Parathyroid adenoma (tissue), 2 donors: ENCODE data around the gene NUTM2D.
"Not testable (repeated sequence)": the region's sequence is repeated elsewhere in the genome, so short reads cannot be mapped to it uniquely, and the experiment has no call there.

Experiments used
- H2AFZ ChIP-seq: fragments of 300-600 bp; sonication (generic); one replicate; pipeline ENCODE4 v1.7.0; 2017; ENCODE audit warnings: antibody characterized with exemption, mild to moderate bottlenecking
- H3K27ac ChIP-seq: fragments of 300-600 bp; sonication (generic); one replicate; pipeline ENCODE4 v1.7.0; 2017
- H3K27me3 ChIP-seq: fragments of 300-600 bp; sonication (generic); one replicate; pipeline ENCODE4 v1.7.0; 2017; ENCODE audit warnings: low read length; ENCODE audit not compliant: control insufficient read depth, insufficient read depth
- H3K36me3 ChIP-seq: fragments of 300-600 bp; sonication (generic); one replicate; pipeline ENCODE4 v1.7.0; 2017; ENCODE audit warnings: low read length; ENCODE audit not compliant: control insufficient read depth, insufficient read depth
- H3K4me1 ChIP-seq: fragments of 300-600 bp; sonication (generic); one replicate; pipeline ENCODE4 v1.7.0; 2017; ENCODE audit warnings: control low read depth
- H3K4me2 ChIP-seq: fragments of 300-600 bp; sonication (generic); one replicate; pipeline ENCODE4 v1.7.0; 2017; ENCODE audit warnings: low read length
- H3K4me3 ChIP-seq: fragments of 300-600 bp; sonication (generic); one replicate; pipeline ENCODE4 v1.7.0; 2017; ENCODE audit warnings: low read depth, low read length
- H3K79me2 ChIP-seq: fragments of 300-600 bp; sonication (generic); one replicate; pipeline ENCODE4 v1.7.0; 2017; ENCODE audit warnings: control low read depth
- H3K9ac ChIP-seq: fragments of 300-600 bp; sonication (generic); one replicate; pipeline ENCODE4 v1.7.0; 2017; ENCODE audit warnings: mild to moderate bottlenecking
- H3K9me3 ChIP-seq: fragments of 300-600 bp; sonication (generic); one replicate; pipeline ENCODE4 v1.7.0; 2017; ENCODE audit warnings: low read length; ENCODE audit not compliant: control insufficient read depth
- donor health status: primary hyperparathyroidism.

NUTM2D gene, protein sequence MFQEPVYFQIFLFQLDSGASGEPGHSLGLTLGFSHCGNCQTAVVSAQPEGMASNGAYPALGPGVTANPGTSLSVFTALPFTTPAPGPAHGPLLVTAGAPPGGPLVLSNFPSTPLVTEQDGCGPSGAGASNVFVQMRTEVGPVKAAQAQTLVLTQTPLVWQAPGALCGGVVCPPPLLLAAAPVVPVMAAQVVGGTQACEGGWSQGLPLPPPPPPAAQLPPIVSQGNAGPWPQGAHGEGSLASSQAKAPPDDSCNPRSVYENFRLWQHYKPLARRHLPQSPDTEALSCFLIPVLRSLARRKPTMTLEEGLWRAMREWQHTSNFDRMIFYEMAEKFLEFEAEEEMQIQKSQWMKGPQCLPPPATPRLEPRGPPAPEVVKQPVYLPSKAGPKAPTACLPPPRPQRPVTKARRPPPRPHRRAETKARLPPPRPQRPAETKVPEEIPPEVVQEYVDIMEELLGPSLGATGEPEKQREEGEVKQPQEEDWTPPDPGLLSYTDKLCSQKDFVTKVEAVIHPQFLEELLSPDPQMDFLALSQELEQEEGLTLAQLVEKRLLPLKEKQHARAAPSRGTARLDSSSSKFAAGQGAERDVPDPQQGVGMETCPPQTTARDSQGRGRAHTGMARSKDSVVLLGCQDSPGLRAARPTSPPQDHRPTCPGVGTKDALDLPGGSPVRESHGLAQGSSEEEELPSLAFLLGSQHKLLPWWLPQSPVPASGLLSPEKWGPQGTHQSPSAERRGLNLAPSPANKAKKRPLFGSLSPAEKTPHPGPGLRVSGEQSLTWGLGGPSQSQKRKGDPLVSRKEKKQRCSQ

DNA sequence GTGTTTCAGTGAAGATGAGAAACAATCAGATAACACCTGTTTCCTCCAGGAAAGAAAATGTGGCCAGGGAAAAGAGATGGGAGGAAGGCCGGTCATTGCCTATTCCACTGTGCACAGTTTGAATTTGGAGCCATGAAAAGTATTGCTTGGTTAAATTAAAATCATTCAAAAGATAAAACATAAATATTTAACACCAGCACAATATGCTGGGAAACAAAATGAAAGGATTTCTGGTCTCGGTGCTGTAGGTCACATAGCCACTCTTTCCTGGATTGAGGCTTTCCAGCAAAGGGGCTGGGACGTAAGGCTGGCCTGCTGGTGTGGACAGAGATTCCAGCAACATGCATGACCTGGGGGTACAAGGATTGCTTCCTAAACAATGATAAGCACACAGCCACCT is at the start of gene NUTM2D:
Gene NUTM2D (plus strand): TSS at position 301 of the 400 bp plus-strand sequence. CDS start 522 bp downstream, outside the sequence.
- H3K79me2 ChIP-seq, H3K9me3 ChIP-seq, H3K27ac ChIP-seq, H3K36me3 ChIP-seq, H2AFZ ChIP-seq, H3K4me3 ChIP-seq, H3K4me1 ChIP-seq, H3K9ac ChIP-seq, H3K27me3 ChIP-seq, H3K4me2 ChIP-seq: not testable (repeated sequence)

DNA sequence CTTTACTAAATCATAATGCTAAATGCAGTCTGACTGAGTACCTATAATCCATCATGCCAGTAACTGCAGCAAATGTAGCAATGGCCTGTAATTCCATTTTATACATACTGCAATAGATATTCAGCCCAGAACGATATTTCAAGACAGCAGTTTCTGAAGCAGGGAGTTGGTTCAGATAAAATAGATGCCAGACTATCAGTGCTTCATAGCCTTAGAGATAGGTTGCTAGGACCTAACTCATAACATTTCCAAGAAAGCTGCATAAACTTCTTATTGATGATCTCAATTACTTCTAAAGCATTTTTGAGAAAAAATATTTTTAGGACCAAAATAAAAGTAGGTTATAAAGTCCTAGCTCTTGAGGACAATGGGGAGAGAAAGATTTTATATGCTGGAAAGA is 48.8 kb upstream of the NUTM2D start:
- H3K27ac ChIP-seq, result not testable (repeated sequence)

DNA sequence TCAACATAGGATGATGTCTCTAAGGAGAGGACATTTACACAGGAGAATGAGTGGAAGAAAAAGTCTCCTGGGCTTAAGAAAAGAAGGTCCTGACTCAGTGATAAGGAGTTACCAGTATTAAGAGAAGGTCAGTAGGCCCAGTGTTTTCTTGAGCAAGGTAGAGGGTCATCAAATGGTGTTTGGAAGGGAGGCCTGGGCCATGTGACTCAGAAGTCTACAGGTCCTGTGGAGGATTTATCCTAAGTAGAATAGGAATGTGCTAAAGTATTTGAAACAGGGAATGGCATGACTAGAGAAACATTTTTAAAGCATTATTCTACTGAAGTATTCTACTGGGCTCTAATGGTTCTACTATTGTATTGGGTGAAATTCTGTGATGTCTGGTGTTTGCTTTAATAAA is 47.9 kb upstream of the NUTM2D start:
- not testable (repeated sequence) for H3K36me3 ChIP-seq, H3K9me3 ChIP-seq, H3K79me2 ChIP-seq, H3K4me1 ChIP-seq, H2AFZ ChIP-seq, H3K4me2 ChIP-seq, H3K9ac ChIP-seq, H3K4me3 ChIP-seq, H3K27ac ChIP-seq, H3K27me3 ChIP-seq

More for the DNA sequence above, 48.8 kb upstream of the NUTM2D start:
- H2AFZ ChIP-seq, H3K27me3 ChIP-seq, H3K36me3 ChIP-seq, H3K4me1 ChIP-seq, H3K79me2 ChIP-seq, H3K4me2 ChIP-seq, H3K9me3 ChIP-seq, H3K4me3 ChIP-seq, H3K9ac ChIP-seq: not testable (repeated sequence)

DNA sequence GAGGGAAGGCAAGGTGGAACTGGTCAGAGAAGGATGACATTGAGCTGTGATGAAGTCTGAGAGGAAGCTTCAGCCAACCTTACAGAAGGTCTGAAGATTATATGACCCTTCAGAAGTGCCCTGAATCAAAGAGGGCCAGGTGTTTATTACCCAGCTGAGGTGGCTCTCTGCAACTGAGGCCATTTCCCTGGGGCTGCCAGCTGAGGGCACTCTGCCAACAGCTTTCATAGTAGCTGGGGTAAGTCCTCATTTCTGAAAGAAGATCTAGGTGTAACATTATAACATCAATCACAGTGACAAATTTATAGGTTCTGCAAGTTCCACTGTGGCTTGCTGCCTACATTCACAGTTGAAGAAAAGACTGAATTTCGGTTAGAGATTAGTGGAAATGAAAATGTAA is 46.0 kb upstream of the NUTM2D start:
- H3K9ac ChIP-seq, H3K4me2 ChIP-seq, H3K4me1 ChIP-seq, H3K27me3 ChIP-seq, H3K36me3 ChIP-seq, H3K79me2 ChIP-seq, H3K9me3 ChIP-seq, H3K27ac ChIP-seq, H3K4me3 ChIP-seq, H2AFZ ChIP-seq: not testable (repeated sequence)

DNA sequence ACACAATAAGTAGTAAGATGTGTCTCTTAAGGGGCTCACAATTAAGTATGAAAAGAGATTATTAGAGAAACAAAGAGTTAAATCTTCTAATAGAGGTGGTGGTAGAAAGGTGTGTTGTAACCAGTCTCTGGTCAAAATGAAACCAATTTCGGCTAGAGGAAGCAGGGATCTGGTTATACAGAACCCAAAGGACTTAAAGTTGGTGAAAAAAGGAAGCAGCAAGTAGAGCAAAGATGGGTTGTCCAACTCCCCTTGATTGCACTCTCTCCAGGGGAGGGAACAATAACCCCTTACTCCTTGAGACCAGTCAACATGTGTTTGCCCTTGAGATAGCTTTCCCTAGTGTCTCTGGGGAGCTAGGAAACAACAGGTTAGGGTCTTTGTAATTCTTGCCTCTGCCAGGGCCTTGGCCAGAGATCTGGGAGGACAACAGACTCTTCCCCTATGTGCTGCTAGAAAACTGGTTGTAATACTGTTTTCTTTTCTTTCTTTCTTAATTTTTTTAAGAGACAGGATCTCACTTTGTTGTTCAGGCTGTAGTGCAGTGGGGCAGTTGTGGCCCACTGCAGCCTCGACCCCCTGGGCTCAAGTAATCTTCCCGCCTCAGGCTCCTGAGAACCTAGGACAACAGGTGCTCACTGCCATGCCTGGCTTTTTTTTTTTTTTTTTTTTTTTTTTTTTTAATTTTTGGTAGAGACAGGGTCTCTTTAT is 43.7 kb upstream of the NUTM2D start:
- H3K27ac ChIP-seq, H3K9me3 ChIP-seq, H3K36me3 ChIP-seq, H3K4me1 ChIP-seq, H2AFZ ChIP-seq, H3K27me3 ChIP-seq, H3K4me3 ChIP-seq, H3K9ac ChIP-seq, H3K4me2 ChIP-seq, H3K79me2 ChIP-seq: not testable (repeated sequence)

DNA sequence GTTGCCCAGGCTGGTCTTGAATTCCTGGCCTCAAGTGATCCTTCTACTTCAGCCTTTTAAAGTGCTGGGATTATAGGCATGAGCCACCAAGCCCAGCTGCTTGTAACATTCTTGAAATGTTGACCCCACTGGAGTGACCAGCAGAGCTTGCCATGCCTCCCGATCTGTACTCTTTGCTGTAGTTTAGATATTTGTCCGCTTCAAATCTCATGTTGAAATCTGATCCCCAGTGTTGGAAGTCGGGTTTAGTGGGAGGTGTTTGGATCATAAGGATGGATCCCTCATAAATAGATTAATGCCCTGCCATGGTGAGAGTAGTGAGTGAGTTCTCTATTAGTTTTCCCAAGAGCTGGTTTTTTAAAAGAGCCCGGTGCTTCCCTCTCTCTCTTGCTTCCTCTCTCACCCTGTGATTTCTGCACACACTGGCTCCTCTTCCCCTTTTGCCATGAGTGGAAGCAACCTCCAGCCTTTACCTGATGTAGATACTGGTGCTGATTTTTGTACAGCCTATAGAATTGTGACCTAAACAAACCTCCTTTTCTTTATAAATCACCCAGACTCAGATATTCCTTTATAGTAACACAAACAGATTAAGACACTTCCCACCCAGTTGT is 43.1 kb upstream of the NUTM2D start:
- not testable (repeated sequence) for H3K4me3 ChIP-seq, H3K27ac ChIP-seq, H3K27me3 ChIP-seq, H3K4me1 ChIP-seq, H3K79me2 ChIP-seq, H3K36me3 ChIP-seq, H3K9ac ChIP-seq, H3K9me3 ChIP-seq, H3K4me2 ChIP-seq, H2AFZ ChIP-seq

DNA sequence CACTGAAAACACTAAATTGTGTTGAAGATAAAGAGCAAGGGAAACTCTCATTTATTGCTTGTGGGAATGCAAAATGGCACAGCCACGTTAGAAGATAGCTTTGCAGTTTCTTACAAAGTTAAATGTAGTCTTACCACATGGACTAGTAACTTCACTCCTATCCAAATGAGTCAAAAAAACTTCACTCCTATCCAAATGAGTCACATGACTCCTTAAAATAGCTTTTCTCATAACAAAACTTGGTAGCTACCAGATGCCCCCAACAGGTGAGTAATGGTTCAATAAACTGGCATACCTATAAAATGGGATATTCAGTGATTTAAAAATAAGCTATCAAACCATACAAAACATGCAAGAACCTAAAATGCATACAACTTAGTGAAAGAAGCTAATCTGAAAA is 36.0 kb upstream of the NUTM2D start:
- not testable (repeated sequence) for H3K9me3 ChIP-seq, H3K4me1 ChIP-seq, H3K4me3 ChIP-seq, H3K27me3 ChIP-seq, H2AFZ ChIP-seq, H3K9ac ChIP-seq, H3K79me2 ChIP-seq, H3K36me3 ChIP-seq, H3K27ac ChIP-seq, H3K4me2 ChIP-seq

DNA sequence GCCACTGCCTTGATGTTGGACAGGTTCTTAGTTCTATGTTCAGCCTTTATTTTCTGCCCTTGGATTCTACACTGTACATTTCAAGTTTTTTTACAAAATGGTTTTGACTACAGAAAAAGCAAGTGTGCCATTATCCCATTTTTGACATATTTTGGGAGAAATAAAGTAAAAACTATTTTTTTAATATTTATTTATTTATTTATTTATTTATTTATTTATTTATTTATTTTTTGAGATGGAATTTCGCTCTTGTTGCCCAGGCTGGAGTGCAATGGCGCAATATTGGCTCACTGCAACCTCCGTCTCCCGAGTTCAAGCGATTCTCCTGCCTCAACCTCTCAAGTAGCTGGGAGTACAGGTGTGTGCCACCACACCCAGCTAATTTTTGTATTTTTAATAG is 33.0 kb upstream of the NUTM2D start:
- not testable (repeated sequence) for H3K79me2 ChIP-seq, H3K4me2 ChIP-seq, H3K27ac ChIP-seq, H3K4me3 ChIP-seq, H3K9me3 ChIP-seq, H3K9ac ChIP-seq, H3K4me1 ChIP-seq, H3K27me3 ChIP-seq, H2AFZ ChIP-seq, H3K36me3 ChIP-seq

DNA sequence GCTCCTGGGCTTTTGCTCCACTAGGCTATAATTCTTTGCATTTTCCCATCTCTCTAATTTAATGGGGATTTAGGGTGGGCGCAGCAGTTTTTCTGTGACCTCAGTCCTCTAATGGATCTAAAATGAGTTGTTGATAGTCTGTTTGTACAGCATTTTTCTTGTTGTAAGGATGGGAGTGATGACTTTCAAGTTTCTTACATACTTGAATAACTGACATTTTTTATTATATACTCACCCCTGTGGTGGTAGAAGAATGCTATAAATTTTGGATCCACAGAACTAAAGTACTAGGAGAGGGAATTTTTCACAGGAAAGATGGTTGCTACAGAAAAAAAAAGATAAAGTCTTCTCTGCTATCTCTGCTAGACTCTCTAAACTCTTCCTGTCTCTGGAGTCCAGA is 29.6 kb upstream of the NUTM2D start:
- H2AFZ ChIP-seq, H3K79me2 ChIP-seq, H3K4me3 ChIP-seq, H3K27ac ChIP-seq, H3K27me3 ChIP-seq, H3K4me2 ChIP-seq, H3K4me1 ChIP-seq, H3K9ac ChIP-seq, H3K36me3 ChIP-seq, H3K9me3 ChIP-seq: not testable (repeated sequence)

DNA sequence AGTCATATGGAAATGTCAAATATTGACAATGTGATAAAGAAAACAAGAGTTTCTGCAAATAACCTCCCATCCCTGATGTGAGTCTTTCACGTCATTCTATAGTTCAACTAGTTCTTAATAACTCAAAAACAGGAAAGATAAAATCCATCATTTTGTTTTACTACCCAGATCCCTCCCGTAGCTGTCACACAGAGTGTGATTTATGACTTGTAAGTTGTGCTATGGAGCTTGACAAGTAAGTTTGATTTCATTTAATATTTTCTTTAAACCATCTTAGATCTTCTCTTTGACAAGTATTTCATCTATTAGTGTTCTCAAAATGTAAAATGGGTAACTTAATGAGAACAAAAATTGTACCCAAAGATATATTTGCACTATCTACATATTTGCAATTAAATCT is 28.4 kb upstream of the NUTM2D start:
- not testable (repeated sequence) for H3K4me3 ChIP-seq, H3K4me1 ChIP-seq

More for the DNA sequence above, 28.4 kb upstream of the NUTM2D start:
- not testable (repeated sequence) for H2AFZ ChIP-seq, H3K79me2 ChIP-seq, H3K9ac ChIP-seq, H3K9me3 ChIP-seq, H3K4me2 ChIP-seq, H3K27me3 ChIP-seq, H3K27ac ChIP-seq, H3K36me3 ChIP-seq
